ENCODE measurements around the gene ADAM19.

The ADAM19 gene

DNA sequence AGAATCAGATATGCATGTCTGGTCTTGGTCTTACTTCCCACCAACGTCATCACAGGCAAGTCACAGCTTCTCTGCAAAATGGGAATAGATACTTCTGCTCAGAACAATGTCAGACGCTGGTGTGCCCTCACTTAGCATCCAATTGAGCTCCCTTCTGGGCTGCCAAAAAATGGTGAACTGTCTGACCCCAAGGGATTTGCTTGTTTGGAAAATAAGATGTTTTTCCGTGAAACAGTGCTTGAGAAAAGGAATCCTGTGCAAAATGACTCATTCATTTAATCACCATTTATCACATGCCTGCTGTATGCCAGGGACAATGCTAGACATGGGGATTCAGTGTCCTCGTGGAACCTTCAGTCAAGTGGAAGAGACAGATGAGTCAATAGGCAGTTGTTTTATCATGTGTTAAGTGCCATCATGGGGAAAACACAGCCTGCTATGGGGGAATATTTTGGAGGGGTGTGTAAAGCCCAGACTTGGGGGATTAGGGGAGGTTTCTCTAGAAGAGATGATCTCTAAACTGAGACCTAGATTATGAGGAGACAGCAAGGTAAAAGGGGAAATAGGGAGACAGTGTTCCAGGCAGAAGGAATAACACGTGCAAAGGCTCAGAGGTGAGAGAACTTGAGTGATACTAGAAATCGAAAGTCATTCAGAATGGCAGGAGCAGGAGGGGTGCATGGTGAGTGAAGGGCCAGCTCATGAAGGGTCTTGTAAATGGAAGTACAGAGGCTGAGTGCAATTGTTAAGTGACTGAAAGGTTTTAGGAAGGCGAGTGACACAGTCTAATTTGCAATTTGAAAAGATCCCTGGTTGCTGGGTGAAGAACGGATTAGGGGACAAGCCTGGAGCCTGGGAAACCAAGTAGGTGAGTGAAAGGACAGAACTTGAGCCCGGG, 111.7 kb downstream of the ADAM19 start:
- Mint-ChIP-seq H3K27me3 (ENCODE audit: low read depth) (peaks cover 21% of the 10 kb centered on the region), H3K4me1 (ENCODE audit: low read depth) (peaks cover 29% of the 10 kb centered on the region), H3K27ac (peak overlapping the region; percentile 29), H3K9me3 (no peaks in the 10 kb centered on the region), H3K4me3 (peak overlapping the region; percentile 5), H3K36me3 (ENCODE audit: low read depth) (peaks cover 9% of the 10 kb centered on the region)
- DNase-seq (ENCODE audit: low spot score): no peak

DNA sequence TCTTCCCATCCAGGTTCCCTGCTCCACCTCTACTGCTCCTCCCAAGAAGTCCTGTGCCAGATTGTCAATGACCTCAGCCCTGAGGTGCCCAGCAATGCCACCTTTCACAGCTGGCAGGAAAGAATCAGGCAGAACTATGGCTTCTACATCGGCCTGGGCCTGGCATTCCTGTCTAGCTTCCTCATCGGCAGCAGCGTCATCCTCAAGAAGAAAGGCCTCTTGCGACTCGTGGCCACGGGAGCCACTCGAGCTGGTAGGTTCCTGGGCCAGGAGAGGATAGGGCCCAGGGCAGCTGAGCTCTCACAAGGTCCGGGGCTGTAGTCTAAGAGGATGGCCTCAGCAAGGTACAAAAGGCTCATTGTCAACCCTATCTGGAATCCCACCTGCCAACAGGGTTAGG, 112.5 kb downstream of the ADAM19 start:
- DNase-seq (ENCODE audit: low spot score): no peak
- peaks cover 9% of the 10 kb centered on the region for H3K36me3 Mint-ChIP-seq (ENCODE audit: low read depth)
- peaks cover 23% of the 10 kb centered on the region for H3K27me3 Mint-ChIP-seq (ENCODE audit: low read depth)
- no peaks in the 10 kb centered on the region for H3K9me3 Mint-ChIP-seq
- H3K4me3 Mint-ChIP-seq: no peak overlapping the region
- H3K27ac Mint-ChIP-seq: no peak overlapping the region
- peaks cover 29% of the 10 kb centered on the region for H3K4me1 Mint-ChIP-seq (ENCODE audit: low read depth)

DNA sequence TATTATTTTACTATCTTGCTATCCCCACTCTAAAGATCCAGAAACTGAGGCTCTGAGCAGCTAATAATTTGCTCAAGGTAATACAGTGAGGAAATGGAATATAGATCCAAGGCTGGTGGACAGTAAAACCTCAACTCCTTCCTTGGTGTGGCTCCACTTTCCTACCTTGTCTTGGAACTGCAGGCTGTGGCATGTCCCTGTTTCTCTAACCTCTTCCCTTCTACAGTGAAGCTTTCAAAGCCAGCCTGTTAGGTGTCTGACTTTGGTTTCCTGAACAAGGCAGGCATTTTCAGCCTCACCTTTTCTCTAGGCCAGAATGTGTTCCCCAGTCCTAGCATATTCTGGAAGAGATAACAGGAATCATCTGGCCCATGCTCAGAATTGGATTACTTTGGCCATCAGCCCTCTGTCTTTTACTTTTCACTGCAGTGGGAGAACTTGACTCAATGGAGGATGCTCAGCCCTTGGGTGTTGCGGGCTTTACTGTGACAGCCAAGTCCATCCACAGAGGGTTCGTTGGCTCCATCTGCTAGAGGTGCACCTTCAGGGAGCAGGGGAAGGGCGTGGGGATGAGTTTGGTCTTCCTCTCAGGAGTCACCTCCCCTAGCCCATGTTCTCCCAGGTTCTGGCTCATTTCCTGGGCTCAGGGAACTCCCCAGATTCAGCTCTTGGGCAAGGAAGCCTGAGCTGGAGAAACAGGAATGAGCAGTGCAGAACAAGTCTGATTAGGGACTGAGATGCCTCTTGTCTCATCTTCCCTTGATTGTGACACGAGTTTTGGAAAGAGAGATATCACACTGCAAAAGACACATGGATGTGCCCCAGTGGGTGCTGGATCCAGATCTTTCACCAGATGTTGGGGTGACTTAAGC, 114.4 kb downstream of the ADAM19 start:
- Mint-ChIP-seq H3K27ac (no peak overlapping the region), H3K9me3 (no peaks in the 10 kb centered on the region), H3K27me3 (ENCODE audit: low read depth) (peaks cover 26% of the 10 kb centered on the region), H3K4me1 (ENCODE audit: low read depth) (peaks cover 27% of the 10 kb centered on the region), H3K4me3 (peak overlapping the region; percentile 71), H3K36me3 (ENCODE audit: low read depth) (peaks cover 3% of the 10 kb centered on the region)
- DNase-seq (ENCODE audit: low spot score): no peak

DNA sequence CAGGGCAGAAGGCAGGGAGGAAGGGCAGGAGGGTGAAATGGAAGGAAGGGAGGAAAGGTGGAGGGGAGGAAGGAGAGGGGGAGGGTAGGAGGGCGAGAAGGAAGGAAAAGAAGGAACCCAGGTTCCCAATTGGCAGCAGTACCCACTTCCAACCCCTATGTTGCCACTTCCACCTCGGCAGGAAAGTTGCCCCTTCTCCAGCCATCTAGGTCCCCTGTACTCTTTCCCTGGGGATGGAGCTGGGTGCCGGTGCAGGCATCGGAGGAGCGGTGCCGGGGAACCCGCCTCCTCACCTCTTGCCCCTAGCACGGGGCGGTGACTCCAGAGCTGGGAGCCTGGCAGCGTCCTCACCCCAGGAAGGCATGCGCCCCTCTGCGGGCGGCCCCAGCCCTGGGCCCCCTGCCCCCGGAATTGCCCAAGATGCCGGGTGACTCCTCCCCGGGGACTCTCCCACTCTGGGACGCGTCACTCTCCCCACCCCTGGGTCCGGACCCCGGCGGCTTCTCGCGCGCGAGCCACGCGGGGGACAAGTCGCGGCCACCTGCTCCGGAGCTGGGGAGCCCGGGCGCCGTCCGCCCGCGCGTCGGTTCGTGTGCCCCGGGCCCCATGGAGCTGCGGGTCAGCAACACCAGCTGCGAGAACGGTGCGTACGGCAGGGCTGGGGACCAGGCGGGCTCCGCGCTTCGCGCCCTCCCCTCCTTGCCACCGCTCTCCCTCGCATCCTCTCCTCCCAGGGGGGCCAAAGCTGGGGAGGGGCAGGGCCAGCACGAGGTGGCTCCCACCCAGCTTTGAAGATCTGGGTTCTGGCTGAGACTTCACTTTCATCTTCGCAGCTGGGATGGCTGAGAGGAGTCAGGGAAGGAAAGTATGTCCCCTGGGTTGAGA, 115.6 kb downstream of the ADAM19 start, which contains the start of gene NIPAL4:
Gene NIPAL4, plus strand, starts transcription at position 499 of the 885 bp plus-strand sequence. Its CDS starts 108 bp downstream, at position 607.
- H3K27me3 Mint-ChIP-seq (ENCODE audit: low read depth): peaks cover 29% of the 10 kb centered on the region
- peak within 1 kb of the TSS; percentile 71 for H3K4me3 Mint-ChIP-seq
- no peaks in the 10 kb centered on the region for H3K9me3 Mint-ChIP-seq
- H3K27ac Mint-ChIP-seq: peak within 1 kb of the TSS; percentile 55
- peaks cover 29% of the 10 kb centered on the region for H3K4me1 Mint-ChIP-seq (ENCODE audit: low read depth)
- no peaks in the 10 kb centered on the region for H3K36me3 Mint-ChIP-seq (ENCODE audit: low read depth)
- DNase-seq (ENCODE audit: low spot score): peak; percentile 40

DNA sequence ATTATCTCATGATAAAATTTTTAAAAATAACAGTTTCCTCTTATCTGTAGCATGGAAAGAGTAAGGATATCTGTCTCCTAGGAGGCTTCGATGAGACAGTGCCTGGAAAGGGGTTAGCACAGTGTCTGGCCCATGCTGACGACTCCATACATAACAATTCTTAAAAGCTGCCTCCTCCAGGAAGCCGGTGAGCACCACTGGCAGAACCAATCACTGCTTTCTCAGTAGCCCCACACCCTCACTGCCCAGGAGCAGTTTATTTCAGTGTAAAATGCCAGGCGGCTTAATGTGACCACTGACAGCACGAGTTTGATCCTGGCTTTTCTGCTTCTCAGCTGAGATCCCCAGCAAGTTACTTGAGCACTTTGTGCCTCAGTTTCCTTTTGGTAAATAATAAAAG, 116.7 kb downstream of the ADAM19 start:
- H3K4me3 Mint-ChIP-seq: no peak overlapping the region
- H3K27me3 Mint-ChIP-seq (ENCODE audit: low read depth): peaks cover 29% of the 10 kb centered on the region
- no peaks in the 10 kb centered on the region for H3K36me3 Mint-ChIP-seq (ENCODE audit: low read depth)
- DNase-seq (ENCODE audit: low spot score): no peak
- H3K4me1 Mint-ChIP-seq (ENCODE audit: low read depth): peaks cover 20% of the 10 kb centered on the region
- no peak overlapping the region for H3K27ac Mint-ChIP-seq
- no peaks in the 10 kb centered on the region for H3K9me3 Mint-ChIP-seq

DNA sequence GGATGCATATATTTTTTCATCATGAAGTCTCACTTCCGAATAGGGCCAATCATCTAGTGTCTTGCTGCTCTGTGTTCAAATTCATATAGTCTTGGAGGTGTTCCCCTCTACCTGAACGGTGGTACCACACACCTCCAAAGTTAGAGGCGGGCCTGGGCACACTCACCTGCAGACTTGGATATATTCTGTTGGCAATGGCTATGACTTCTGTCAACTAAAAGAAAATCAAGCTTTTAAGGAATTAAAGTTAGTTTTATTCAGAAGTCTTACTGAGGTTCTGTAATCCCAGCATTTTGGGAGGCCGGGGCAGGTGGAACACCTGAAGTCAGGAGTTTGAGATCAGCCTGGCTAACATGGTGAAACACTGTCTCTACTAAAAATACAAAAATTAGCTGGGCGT, 118.2 kb downstream of the ADAM19 start:
- Mint-ChIP-seq H3K9me3 (no peaks in the 10 kb centered on the region), H3K36me3 (ENCODE audit: low read depth) (no peaks in the 10 kb centered on the region), H3K4me1 (ENCODE audit: low read depth) (peaks cover 19% of the 10 kb centered on the region), H3K4me3 (no peak overlapping the region), H3K27ac (no peak overlapping the region), H3K27me3 (ENCODE audit: low read depth) (peaks cover 29% of the 10 kb centered on the region)
- DNase-seq (ENCODE audit: low spot score): no peak

DNA sequence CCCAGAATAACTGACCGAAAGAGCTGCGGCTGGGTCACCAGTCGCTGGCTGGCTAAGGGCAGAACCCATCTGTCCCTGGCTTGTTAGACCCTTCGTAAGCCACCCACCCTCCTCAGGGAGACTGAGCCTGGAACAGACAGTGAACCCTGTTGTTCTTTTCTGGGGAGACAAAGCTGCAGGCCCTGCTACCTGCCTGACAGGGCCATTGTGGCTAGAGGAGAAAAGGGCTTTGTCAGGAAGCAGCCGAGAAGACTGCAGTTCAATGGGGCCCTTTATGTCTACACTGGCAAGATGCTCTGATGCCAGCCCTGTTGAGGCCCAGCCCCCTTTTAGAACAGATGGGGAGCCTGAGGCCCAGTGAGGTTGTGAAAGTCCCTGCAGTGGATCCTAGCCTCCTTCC, 119.3 kb downstream of the ADAM19 start:
- Mint-ChIP-seq H3K9me3 (no peaks in the 10 kb centered on the region), H3K4me1 (ENCODE audit: low read depth) (peaks cover 19% of the 10 kb centered on the region), H3K27ac (no peak overlapping the region), H3K27me3 (ENCODE audit: low read depth) (peaks cover 26% of the 10 kb centered on the region), H3K4me3 (no peak overlapping the region), H3K36me3 (ENCODE audit: low read depth) (no peaks in the 10 kb centered on the region)
- no peak for DNase-seq (ENCODE audit: low spot score)

DNA sequence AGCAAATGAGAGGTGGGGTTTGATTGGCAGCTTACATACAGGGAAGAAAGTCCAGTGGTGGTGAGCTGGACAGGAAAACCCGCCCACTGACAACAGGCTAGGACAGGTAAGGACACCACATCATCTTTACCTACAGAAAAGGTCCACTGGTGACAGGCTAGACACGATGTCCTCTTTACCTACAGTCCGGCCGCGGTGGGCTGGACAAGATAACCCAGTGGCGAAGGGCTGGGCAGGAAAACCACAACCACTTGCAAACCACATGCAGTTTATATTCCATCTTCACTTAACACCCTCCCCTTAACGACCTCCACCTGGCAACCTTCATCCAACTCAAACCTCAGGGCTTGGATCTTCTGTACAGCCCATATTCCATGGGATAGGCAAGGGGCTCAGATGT, 120.5 kb downstream of the ADAM19 start:
- Mint-ChIP-seq H3K36me3 (ENCODE audit: low read depth) (no peaks in the 10 kb centered on the region), H3K27me3 (ENCODE audit: low read depth) (peaks cover 16% of the 10 kb centered on the region), H3K4me3 (no peak overlapping the region), H3K27ac (no peak overlapping the region), H3K4me1 (ENCODE audit: low read depth) (peaks cover 10% of the 10 kb centered on the region), H3K9me3 (no peaks in the 10 kb centered on the region)
- no peak for DNase-seq (ENCODE audit: low spot score)

DNA sequence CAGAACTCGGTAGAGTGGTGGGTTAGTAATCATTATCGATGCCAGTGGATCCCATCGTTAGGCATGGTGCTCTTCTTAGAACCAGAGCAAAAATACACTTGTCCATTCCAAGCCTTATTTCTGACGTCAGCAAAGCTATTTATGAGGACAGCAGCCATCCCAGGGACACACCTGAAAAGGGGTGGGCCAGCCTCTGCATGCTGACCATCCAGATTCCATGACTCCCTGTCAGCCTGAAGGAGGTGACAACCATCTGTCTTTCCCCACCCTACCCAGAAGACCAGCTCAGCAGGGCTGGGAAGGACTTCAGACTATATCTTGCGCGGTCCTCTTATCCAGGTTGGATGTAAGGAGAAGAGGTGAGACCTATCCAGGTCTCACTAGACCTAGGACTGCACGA, 121.3 kb downstream of the ADAM19 start:
- Mint-ChIP-seq H3K9me3 (no peaks in the 10 kb centered on the region), H3K4me3 (no peak overlapping the region)
- no peak for DNase-seq (ENCODE audit: low spot score)

DNA sequence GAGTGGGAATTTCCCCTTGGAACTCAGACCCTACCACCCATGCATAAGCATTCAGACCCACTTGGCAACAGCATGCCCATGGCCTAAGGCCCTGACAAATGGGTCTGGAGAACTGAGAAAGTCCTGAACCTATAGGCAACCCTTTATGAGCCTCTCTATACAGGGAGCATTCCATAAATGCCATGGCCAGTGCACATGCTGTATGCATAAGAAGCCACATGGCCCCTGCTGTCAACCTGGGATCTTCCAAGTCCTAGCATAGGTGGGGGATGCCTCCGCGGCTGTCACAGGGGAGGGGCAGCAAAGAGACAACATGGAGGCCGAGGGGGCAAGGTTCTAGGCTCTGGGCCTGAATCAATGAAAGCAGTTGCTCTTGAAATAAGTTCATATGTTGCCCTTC, 123.8 kb downstream of the ADAM19 start:
- H3K36me3 Mint-ChIP-seq (ENCODE audit: low read depth): no peaks in the 10 kb centered on the region
- H3K27me3 Mint-ChIP-seq (ENCODE audit: low read depth): peaks cover 3% of the 10 kb centered on the region
- H3K4me1 Mint-ChIP-seq (ENCODE audit: low read depth): peaks cover 8% of the 10 kb centered on the region
- H3K4me3 Mint-ChIP-seq: no peak overlapping the region
- no peak overlapping the region for H3K27ac Mint-ChIP-seq
- H3K9me3 Mint-ChIP-seq: no peaks in the 10 kb centered on the region
- DNase-seq (ENCODE audit: low spot score): no peak

More for the DNA sequence above, 121.3 kb downstream of the ADAM19 start:
- peaks cover 10% of the 10 kb centered on the region for H3K27me3 Mint-ChIP-seq (ENCODE audit: low read depth)
- H3K36me3 Mint-ChIP-seq (ENCODE audit: low read depth): no peaks in the 10 kb centered on the region
- peaks cover 8% of the 10 kb centered on the region for H3K4me1 Mint-ChIP-seq (ENCODE audit: low read depth)
- no peak overlapping the region for H3K27ac Mint-ChIP-seq

DNA sequence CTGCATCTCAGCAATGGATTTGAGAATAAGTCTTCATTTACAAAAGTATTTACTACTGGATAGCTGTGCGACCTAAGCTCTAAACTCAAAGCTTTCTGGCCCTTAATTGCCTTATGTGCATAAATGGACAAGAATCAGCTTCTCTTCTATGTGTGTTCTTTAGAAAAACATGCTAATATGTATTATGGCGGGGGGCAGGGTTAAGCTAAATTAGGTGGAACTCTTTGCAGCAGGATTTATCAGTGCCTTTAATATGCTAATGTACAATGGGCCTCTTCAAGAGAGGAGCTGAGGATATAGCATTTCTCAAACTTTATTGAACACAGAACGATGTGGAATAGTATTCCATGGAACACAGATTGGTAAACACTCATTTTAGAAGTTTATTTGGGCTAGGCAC, 125.6 kb downstream of the ADAM19 start:
- DNase-seq (ENCODE audit: low spot score): no peak
- Mint-ChIP-seq H3K4me3 (no peak overlapping the region), H3K36me3 (ENCODE audit: low read depth) (no peaks in the 10 kb centered on the region), H3K4me1 (ENCODE audit: low read depth) (peaks cover 4% of the 10 kb centered on the region), H3K27me3 (ENCODE audit: low read depth) (peaks cover 6% of the 10 kb centered on the region), H3K27ac (no peak overlapping the region), H3K9me3 (no peaks in the 10 kb centered on the region)

DNA sequence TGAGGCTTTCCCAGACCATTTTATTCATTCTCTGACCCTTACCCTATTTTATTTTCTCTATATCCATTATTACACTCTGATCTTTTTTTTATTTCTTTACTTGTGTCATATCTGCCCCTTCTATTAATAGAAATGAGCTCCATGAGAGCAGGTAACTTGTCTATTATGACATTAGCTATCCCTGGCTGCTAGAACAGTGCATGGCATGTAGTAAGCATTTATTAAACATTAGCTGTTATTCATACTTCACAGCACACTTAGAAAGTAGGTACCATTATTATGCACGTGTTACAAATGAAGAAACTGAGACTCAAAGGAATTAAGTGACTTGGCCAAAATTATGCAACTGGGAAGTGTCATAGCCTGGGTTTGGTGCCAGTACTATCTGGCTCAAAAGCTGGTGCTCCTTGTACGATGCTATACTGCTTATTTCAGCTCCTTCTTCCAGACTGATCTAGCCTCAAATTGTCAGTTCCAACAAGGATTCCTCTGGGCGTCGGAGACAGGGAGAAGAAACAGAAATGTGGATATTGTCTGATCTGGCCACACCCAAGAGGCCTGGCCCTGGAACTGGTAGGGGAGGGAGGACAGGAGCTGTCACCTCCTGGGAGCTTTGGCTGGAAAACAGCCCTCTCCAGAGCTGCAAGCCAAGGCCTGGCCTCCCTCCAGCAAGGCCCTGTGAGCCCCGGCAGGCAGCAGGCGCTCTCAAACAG, 126.4 kb downstream of the ADAM19 start:
- H3K27me3 Mint-ChIP-seq (ENCODE audit: low read depth): peaks cover 9% of the 10 kb centered on the region
- H3K36me3 Mint-ChIP-seq (ENCODE audit: low read depth): no peaks in the 10 kb centered on the region
- no peak for DNase-seq (ENCODE audit: low spot score)
- H3K9me3 Mint-ChIP-seq: no peaks in the 10 kb centered on the region
- H3K4me1 Mint-ChIP-seq (ENCODE audit: low read depth): peaks cover 2% of the 10 kb centered on the region
- no peak overlapping the region for H3K27ac Mint-ChIP-seq
- no peak overlapping the region for H3K4me3 Mint-ChIP-seq

DNA sequence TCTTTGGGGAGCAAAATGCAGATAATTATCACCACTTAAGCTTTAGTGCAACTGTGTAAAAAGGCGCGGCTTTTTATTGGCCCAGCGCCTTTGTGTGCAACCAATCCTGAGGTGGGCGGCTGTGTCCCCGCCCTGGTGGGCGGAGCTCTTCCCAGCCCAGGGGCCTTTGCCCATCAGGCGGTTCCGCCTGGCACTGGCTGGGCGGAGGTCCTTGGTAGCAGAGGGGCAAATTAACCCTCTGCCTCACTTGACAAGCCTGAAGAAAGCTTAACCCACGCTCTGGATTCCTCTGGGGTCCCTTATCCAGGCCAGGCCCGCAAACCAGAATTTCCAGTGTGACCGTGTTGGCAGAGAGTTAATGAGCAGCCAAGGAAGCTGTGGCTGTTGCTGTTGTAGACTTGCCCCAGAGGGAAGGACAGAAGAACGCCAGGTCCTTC, 128.4 kb downstream of the ADAM19 start:
- H3K27ac Mint-ChIP-seq: no peak overlapping the region
- no peak for DNase-seq (ENCODE audit: low spot score)
- H3K36me3 Mint-ChIP-seq (ENCODE audit: low read depth): no peaks in the 10 kb centered on the region
- H3K9me3 Mint-ChIP-seq: no peaks in the 10 kb centered on the region
- peaks cover 21% of the 10 kb centered on the region for H3K27me3 Mint-ChIP-seq (ENCODE audit: low read depth)
- H3K4me1 Mint-ChIP-seq (ENCODE audit: low read depth): peaks cover 2% of the 10 kb centered on the region
- H3K4me3 Mint-ChIP-seq: no peak overlapping the region
